HCT116 (cell line): ENCODE measurements around the gene HOXD8.

Source experiments
- CEBPB ChIP-seq: IDR thresholded peaks from 2 replicates; pipeline ENCODE4 v1.6.1; 2012; ENCODE audit warnings: low read depth
- CTCF ChIP-seq, 3 experiments: fragments of 200-600 bp in 1 of 3; sonication (generic) in 1 of 3; IDR thresholded peaks in 2 of 3; conservative IDR thresholded peaks in 1 of 3; 2 replicates each; pipeline ENCODE4 v1.5.1; 2012 to 2017; ENCODE audit warnings: low read depth in 2 of 3, low read length in 2 of 3, antibody characterized with exemption in 1 of 3, borderline replicate concordance in 1 of 3, control low read depth in 1 of 3, mild to moderate bottlenecking in 1 of 3, mixed read lengths in 1 of 3, mixed run types in 1 of 3, moderate library complexity in 1 of 3; ENCODE audit not compliant: insufficient read depth in 1 of 3
- EGR1 ChIP-seq: IDR thresholded peaks from 2 replicates; pipeline ENCODE4 v1.6.1; 2012; ENCODE audit warnings: low read depth
- ELF1 ChIP-seq: IDR thresholded peaks from 2 replicates; pipeline ENCODE4 v1.6.1; 2012; ENCODE audit warnings: low read depth, borderline replicate concordance
- EZH2 ChIP-seq: fragments of 200-600 bp; sonication (generic); IDR thresholded peaks from 2 replicates; pipeline ENCODE4 v1.6.1; 2017; ENCODE audit warnings: antibody characterized with exemption, mixed run types
- EZH2phosphoT487 ChIP-seq: fragments of 200-600 bp; IDR thresholded peaks from 2 replicates; pipeline ENCODE4 v1.6.1; 2018; ENCODE audit warnings: antibody characterized with exemption, borderline replicate concordance
- JUND ChIP-seq: IDR thresholded peaks from 2 replicates; pipeline ENCODE4 v1.6.1; 2012
- POLR2A ChIP-seq: IDR thresholded peaks from 2 replicates; pipeline ENCODE4 v1.7.0; 2011; ENCODE audit warnings: borderline replicate concordance; ENCODE audit not compliant: insufficient read depth, insufficient read length; ENCODE audit errors: extremely low read depth
- SIN3A ChIP-seq: IDR thresholded peaks from 2 replicates; pipeline ENCODE4 v1.6.1; 2012; ENCODE audit warnings: low read depth
- SP1 ChIP-seq: IDR thresholded peaks from 2 replicates; pipeline ENCODE4 v1.6.1; 2012; ENCODE audit warnings: low read depth
- YY1 ChIP-seq: IDR thresholded peaks from 2 replicates; pipeline ENCODE4 v1.6.1; 2011; ENCODE audit warnings: low read length, low read depth, moderate library complexity, mild to moderate bottlenecking; ENCODE audit not compliant: insufficient replicate concordance; ENCODE audit errors: extremely low read depth

GRCh38 chr2:176097820-176098365, 31.6 kb upstream of the HOXD8 start:
- TF ChIP-seq POLR2A, result no peak
- no peak for TF ChIP-seq EZH2phosphoT487
- no peak for TF ChIP-seq CTCF (IDR thresholded peaks at IDR 0.05 in 2 of 3, conservative IDR thresholded peaks at IDR 0.05 in 1 of 3; ENCODE audit: borderline replicate concordance in 1 of 3, insufficient read depth in 1 of 3, low read depth in 2 of 3, low read length in 2 of 3)
- no peak for TF ChIP-seq EGR1
- TF ChIP-seq EZH2, result no peak
- TF ChIP-seq JUND, result no peak
- TF ChIP-seq SIN3A, result no peak
- no peak for TF ChIP-seq CEBPB
- TF ChIP-seq SP1, result no peak
- TF ChIP-seq YY1, result no peak
- TF ChIP-seq ELF1, result no peak
